ENCODE results near the gene LYL1.

The LYL1 gene

DNA sequence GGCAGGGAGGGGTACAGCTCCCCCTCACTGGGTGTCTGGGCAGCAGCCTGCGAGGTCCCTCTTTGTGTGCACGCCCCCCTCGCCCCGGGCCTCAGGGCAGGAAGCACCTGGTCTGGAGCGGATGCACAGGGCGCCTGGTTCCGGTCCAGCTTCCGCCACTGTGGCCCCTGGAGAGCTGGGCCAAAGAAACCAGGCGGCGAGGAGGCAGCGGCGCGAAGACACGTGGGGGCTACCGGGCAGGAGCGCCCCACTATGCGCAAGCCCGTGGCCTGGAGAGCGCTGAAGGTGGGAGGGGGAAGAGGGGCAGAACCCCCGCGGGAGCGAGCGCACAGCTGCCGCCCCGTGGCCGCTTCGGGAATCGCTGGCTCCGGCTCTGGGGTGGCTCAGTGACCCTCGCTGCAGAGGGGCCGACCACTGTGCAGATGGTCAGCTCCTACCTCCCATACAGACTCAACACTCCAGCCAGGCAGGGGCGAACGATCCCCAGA, 1.7 kb upstream of the LYL1 start:
- no peak for DNase-seq

GRCh38 chr19:13103581-13104359, 1.1 kb upstream of the LYL1 start:
- DNase-seq = no peak

- DNase-seq = no peak
Observed at GRCh38 chr19:13102416-13102665, 317 bp downstream of the LYL1 start.

DNA sequence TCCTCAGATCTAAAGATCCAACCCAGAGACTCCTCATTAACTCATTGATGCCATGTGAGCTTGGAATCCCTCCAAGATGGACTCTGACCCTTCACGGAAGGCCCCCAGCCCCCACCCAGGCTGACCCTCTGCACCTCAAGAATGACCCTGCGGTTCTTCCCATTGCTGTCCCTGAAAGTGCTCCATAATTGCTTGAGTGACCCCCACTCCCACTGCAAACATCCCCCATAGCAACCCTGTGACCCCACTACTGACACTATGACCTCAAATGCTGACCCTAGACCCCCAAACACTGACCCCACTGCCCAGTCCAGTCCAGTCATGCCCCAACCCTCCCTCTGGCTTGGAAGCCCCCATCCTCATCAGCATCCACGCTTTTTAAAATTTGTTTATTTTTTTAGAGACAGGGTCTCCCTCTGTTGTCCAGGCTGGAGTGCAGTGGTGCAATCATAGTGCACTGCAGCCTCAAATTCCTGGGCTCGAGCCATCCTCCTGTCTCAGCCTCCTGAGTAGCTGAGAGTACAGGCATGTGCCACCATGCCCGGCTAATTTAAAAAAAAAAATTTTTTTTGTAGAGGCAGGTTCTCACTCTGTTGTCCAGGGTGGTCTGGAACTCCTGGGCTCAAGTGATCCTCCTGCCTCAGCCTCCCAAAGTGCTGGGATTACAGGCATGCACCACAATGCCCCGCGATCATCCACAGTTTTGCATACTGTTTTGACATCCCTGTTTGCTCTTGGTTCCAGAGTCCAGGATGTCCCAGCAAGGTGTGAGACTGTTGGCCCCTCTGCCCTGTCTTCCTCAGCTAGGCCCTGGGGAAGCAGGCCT, 855 bp downstream of the LYL1 start:
- no peak for DNase-seq

GRCh38 chr19:13100841-13101589, 1.6 kb downstream of the LYL1 start:
- DNase-seq = no peak

DNA sequence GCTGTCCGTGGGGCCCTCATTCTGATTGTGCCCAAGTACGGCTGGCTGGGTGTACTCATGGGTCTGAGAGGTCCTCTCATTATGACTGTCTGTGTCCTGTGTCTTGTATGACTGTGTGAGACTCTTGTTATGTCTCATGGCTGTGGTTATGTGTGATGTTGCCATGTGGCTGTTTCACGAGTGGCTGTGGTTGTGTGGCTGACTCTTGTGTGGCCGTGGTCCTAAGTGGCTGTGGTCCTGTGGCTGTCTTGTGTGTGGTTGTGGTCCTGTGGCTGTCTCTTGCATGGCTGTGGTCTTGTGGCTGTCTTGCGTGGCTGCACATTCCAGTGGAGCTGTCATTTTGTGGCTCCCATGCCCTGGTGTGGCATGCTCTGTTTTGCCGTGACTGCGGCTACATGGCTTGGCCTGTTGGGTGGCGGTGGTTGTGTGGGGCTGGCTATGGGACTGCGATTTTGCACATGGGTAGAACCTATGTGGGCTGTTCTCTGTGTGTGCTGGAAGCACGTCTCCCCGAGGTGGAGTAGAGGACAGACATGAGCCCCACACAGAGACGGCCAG, 2.5 kb downstream of the LYL1 start:
- DNase-seq = no peak

- peak; percentile 61 for DNase-seq
Observed at GRCh38 chr19:13099073-13099999, 3.3 kb downstream of the LYL1 start.

DNA sequence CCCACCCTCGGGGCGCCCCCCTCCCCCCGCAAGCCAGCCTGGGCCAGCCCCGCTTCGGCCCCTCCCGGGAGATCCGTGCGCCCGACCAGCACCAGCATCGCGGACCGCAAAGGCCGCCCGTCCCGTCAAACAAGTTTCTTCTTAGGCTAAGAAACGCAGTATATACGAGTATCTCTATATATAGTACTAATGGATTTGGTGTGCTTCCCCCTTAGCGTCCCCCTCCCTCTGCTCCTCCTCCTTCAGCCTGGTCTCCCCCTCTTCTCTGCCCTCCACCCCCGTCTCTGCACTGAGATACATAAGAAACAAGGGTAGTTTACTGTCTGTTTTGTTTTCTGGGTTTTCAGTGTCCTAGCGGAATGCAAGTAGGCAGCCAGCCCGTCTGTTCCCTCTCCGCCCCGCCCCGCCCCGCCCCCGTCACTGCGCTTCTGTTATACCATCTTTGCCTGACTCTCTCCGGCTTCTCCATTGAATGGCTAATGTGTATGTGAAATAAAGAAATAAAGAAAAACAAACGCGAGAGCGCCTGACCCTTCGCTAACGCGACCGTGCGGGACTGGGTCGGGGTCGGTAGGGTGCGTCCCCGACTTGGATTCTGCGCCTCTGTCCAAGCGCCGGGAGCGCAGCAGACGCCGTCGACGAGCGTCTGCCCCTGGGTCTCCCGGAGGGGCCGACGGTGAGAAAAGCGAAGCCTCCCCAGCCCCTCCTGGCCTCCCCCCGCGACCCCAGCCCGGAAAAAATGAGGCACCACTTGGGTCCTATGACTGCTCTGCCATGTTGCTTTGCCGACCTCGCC, 4.2 kb downstream of the LYL1 start:
- DNase-seq = peak; percentile 67

DNA sequence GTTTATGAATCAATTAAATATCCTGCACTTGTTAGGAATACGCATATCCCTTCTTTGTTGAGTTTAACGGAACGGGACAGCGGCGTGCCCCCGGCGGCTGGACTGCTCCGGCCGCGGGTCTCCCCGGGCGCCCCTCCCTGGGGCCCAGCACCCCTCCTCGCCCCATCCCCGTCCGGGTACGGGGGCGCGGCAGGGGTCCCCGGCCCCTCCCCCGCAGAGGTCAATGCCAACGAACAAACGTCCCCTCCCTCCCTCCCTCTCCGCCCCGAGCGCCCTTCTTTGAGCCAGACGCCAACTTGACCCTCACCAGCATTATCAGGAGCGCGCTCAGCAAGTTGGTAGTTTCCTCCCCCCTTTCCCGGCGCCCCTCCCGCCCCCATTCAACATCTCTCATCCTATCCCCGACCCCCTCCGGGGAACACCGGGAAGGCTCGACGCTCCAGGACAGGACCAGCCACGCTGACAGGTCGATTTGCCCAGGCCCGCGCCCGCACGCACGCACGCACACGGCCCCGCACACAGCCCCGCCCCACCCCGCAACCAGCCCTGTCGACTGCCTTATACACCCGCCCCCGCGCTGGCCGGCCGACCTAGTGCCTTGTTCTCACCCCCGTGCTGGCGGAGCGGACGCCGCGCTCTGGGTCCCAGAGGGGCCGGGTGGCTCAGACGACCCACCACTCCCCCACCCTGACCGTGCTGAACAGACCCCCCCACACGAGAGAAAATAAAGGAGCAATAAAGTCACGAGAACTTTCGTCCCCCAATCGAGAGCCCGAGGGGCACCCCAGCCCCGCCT, 5.0 kb downstream of the LYL1 start:
- no peak for DNase-seq

- no peak for DNase-seq
Observed at GRCh38 chr19:13097033-13097462, 5.6 kb downstream of the LYL1 start.

DNA sequence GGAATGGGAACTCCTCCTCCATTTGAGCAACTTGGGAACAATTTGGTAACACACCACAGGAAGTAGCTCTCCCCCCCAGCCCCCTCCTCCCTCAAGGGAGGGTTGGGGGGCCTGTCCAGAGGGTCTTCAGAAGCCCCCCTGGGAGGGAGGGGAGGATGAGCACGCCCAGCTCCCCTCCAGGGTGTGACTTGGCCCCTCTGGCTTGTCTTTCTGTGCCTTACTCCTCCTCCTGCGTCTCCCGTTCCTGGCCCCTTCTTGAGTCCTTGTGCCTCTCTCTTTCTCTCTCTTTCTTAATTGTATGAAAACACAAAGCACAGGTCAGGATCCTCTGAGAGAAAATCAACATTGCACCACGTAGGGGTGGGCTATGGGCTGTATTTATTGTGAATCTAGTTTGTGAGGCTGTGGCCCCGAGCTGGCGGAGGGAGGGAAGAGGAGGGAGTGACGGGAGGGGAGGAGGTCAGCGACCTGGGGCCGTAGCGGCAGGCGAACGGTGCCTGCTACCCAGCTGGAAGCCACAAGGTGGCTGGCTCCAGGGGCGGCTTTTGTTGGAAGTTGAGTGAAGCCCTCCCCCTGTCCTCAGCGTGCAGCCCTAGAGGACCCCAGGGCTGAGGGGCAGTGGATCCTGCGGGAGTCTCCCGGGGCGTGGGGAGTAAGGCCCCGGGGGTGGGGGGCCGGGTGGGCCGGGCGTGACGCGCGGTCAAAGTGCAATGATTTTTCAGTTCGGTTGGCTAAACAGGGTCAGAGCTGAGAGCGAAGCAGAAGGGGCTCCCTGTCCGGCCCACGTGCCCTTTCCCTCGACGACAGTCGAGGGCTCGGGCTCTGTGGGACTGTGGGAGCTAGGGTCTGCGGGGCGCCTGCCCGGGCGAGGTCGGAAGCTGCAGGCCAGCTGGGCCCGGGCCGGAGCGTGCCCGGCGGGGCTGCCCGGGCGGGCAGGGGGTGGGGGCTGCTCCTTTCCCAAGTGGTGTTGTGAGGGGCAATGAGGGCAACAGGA, 6.4 kb downstream of the LYL1 start:
- no peak for DNase-seq

DNA sequence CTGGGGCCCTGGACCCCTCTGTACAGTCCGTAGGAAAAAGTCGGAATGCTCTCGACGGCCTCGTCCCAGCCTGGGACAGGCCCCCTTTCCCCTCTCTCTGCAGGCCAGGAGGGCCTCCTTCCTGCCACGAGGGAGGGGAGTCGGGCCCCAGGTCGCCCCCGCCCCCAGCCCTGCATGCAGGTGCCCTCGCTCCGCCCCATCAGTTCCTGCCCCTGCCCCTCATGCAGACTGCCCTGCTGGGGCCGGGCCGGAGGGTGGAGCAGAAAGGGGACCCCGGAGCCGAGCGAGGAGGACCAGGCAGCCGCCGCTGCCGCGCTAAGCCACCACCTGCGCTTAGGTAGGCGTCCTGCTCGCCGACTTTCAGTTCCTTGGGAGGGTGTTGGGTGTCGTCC, 7.3 kb downstream of the LYL1 start:
- DNase-seq = no peak

DNA sequence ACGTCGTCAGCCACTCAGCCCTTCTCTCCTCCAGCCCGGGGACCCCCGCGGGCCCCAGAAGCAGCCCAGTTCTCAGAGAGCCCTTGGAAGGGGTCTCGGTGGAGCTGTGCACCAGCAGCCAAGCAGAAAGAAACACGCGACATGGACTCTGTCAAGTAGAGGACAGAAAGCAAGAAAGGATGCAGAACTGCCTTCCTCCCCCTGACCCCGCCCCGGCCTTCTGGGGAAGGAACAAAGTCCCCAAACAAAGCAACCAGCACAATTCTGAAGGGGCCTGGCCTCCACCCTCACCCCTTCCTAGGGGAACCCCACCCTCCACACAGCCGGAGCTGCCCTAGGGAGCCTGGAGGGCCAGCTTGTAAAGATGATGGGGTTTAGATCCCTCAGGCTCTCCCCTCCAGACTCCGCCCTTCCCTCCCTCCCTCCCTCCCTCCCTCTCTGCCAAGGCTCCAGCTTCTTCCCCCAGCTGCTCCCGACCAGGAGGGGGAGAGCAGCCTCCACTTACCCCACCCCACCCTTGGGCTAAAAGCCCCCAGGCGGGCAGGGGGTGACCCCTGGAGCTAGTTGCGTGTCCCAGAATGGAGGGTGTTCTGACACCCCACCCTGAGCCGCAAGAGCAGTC, 7.8 kb downstream of the LYL1 start:
- no peak for DNase-seq

DNA sequence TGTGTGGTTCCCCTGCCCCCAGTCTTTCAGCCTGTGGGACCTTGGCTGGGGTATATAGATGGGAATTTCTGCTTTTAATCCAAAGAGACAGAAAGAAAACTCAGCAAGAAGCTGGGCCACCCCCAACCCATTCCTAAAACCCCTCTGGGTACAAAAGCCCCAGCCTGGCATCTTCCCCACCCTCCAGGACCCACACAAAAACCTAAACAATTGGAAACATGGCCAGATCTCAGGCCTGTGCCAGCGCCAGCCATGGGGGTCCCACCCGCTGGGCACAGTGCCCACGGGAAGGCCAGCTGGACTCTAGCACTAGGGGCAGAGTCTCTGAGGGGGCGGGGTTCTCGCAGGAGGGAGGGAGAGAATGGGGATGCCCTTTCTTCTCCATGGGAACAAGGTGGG, 8.6 kb downstream of the LYL1 start:
- no peak for DNase-seq

DNA sequence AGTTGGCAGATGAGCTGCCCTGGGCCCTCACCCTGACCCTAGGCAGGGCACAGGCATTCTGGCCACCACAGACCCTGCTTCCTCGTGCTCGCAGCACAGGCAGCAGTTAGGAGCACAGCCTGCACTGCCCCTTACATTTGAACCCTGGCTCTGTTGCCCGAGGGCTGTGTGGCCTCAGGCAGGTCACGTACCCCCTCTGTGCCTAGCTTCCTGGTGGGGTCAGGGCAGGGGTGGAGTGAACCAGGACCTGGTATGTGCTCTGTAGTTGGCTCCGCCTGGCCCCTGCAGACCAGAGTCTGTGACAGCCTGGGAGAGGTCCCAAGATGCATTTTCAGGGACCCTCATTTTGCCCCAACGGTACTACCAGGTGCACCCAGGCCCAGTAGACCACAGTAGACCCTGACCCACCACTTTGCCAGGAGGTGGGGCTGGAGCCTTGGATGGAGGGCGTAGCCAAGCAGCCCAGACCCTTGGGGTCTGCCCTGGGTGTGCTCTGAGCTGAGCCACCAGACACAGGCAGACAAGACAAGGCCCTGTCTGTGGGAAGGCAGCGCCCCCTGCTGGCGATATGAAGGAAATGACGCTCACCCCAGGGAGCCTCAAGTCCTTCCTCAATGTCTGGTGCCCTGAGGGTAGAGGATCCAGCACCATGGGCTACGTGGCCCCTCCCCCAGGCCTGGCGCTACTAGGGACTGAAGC, 9.1 kb downstream of the LYL1 start:
- DNase-seq = peak; percentile 85

- peak; percentile 61 for DNase-seq
Observed at GRCh38 chr19:13092606-13093235, 9.9 kb downstream of the LYL1 start.

GRCh38 chr19:13092158-13092543, 10.5 kb downstream of the LYL1 start:
- no peak for DNase-seq

Data from fibroblast of upper back skin (primary cell).